Keratinocyte (primary cell): ENCODE results near the gene CTNND2.

Experiments used
- EZH2 ChIP-seq: IDR thresholded peaks from one replicate; pipeline ENCODE4 v1.6.1; 2012; ENCODE audit warnings: inconsistent platforms, mild to moderate bottlenecking, low read length, moderate library complexity
- TF ChIP-seq, protein P1 (sequence below), 3 experiments: IDR thresholded peaks in 1 of 3; conservative IDR thresholded peaks in 1 of 3; optimal IDR thresholded peaks in 1 of 3; 2 replicates in 2 of 3; 3 replicates in 1 of 3; pipeline versions ENCODE3 to v1.5.1; 2011; ENCODE audit warnings: low read length in 3 of 3, mild to moderate bottlenecking in 3 of 3, moderate library complexity in 2 of 3, control low read depth in 1 of 3, inconsistent platforms in 1 of 3; ENCODE audit not compliant: insufficient read depth in 2 of 3; ENCODE audit errors: extremely low read depth in 1 of 3

DNA sequence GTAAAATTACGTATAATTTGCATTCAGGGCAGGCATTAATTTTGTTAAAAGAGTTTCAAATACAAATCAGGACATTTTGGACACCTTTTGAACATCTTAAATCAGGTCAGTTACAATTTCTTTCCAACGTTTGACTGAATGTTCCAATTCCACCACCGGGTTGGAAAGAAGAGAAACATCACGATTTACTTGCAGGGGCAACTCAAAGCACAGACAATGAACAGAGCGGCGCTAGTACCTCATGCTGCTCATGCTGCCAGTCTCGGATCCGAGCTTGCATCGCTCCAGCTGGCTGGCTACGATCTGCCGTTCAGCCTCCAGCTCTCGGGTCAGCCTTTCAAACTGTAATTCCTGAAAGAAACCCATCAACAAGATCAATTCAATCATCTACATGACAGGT, 339.5 kb downstream of the CTNND2 start:
- TF ChIP-seq, protein P1, sequence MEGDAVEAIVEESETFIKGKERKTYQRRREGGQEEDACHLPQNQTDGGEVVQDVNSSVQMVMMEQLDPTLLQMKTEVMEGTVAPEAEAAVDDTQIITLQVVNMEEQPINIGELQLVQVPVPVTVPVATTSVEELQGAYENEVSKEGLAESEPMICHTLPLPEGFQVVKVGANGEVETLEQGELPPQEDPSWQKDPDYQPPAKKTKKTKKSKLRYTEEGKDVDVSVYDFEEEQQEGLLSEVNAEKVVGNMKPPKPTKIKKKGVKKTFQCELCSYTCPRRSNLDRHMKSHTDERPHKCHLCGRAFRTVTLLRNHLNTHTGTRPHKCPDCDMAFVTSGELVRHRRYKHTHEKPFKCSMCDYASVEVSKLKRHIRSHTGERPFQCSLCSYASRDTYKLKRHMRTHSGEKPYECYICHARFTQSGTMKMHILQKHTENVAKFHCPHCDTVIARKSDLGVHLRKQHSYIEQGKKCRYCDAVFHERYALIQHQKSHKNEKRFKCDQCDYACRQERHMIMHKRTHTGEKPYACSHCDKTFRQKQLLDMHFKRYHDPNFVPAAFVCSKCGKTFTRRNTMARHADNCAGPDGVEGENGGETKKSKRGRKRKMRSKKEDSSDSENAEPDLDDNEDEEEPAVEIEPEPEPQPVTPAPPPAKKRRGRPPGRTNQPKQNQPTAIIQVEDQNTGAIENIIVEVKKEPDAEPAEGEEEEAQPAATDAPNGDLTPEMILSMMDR (optimal IDR thresholded peaks at IDR 0.05 in 1 of 3, IDR thresholded peaks at IDR 0.05 in 1 of 3, conservative IDR thresholded peaks at IDR 0.05 in 1 of 3; ENCODE audit: extremely low read depth in 1 of 3, insufficient read depth in 2 of 3, low read length in 3 of 3): no peak
- no peak for TF ChIP-seq EZH2
